Natural killer cell (primary cell): ENCODE results near the gene ZCRB1. TPM values are rescaled to one million over a fixed set of nuclear protein-coding genes. Genes with fewer than 3 reads are reported as not detected.

Source experiments
- ATAC-seq, 3 donors: fragments of 150-1000 bp in 2 of 3; fragments of 200-7000 bp in 1 of 3; cut with Tn5 transposase; 1 replicate in 1 of 3; 2 replicates in 2 of 3; pipeline ENCODE4 v1.10.0; 2021; ENCODE audit warnings: mild to moderate bottlenecking in 2 of 3, moderate library complexity in 2 of 3
- DNase-seq, 2 donors: peaks; one replicate each; pipeline versions ENCODE4 v3.0.0 to v3.0.0-alpha.2; 2013 to 2021; ENCODE audit warnings: mixed read lengths in 1 of 2
- H3K27ac ChIP-seq: one replicate; pipeline ENCODE4 v1.5.1; 2013; ENCODE audit warnings: mild to moderate bottlenecking, low read length
- H3K27me3 ChIP-seq: one replicate; pipeline ENCODE4 v1.6.1; 2013; ENCODE audit warnings: low read length; ENCODE audit not compliant: control insufficient read depth, insufficient read depth
- H3K36me3 ChIP-seq: one replicate; pipeline ENCODE4 v1.6.1; 2013; ENCODE audit warnings: low read length; ENCODE audit not compliant: control insufficient read depth, insufficient read depth
- H3K4me1 ChIP-seq: one replicate; pipeline ENCODE4 v1.6.1; 2013; ENCODE audit warnings: low read length; ENCODE audit not compliant: control insufficient read depth, insufficient read depth
- H3K4me3 ChIP-seq: one replicate; pipeline ENCODE4 v1.5.1; 2013; ENCODE audit warnings: low read length
- H3K9me3 ChIP-seq: one replicate; pipeline ENCODE4 v1.6.1; 2013; ENCODE audit warnings: low read length; ENCODE audit not compliant: control insufficient read depth, insufficient read depth
- H3K27ac Mint-ChIP-seq, 2 donors: one replicate each; pipeline ENCODE4 v1.8.0; 2022; ENCODE audit warnings: mild to moderate bottlenecking in 2 of 2, mixed read lengths in 2 of 2, moderate library complexity in 1 of 2
- H3K27me3 Mint-ChIP-seq, 2 donors: one replicate each; pipeline ENCODE4 v1.8.0; 2022; ENCODE audit warnings: low read depth in 2 of 2, mixed read lengths in 2 of 2
- H3K36me3 Mint-ChIP-seq: one replicate; pipeline ENCODE4 v1.8.0; 2022; ENCODE audit warnings: mixed read lengths
- H3K4me1 Mint-ChIP-seq, 2 donors: one replicate each; pipeline ENCODE4 v1.8.0; 2022; ENCODE audit warnings: mixed read lengths in 2 of 2
- H3K4me3 Mint-ChIP-seq: one replicate; pipeline ENCODE4 v1.8.0; 2022; ENCODE audit warnings: mild to moderate bottlenecking, moderate library complexity, mixed read lengths
- H3K9me3 Mint-ChIP-seq, 2 donors: one replicate each; pipeline ENCODE4 v1.8.0; 2022; ENCODE audit warnings: mixed read lengths in 2 of 2
- CTCF ChIP-seq: fragments of 200-600 bp; IDR thresholded peaks from one replicate; pipeline ENCODE4 v1.8.0; 2022; ENCODE audit warnings: antibody characterized with exemption
- WGBS: methylation state at CpG from one replicate; pipeline ENCODE4 v1.1.7; 2013; ENCODE audit warnings: missing lambda C conversion rate; ENCODE audit not compliant: insufficient coverage; 5-methylcytosine and 5-hydroxymethylcytosine counted together
- intact Hi-C: fragments of 100-400 bp; cut with micrococcal nuclease; formaldehyde crosslinking; loops from one replicate; pipeline ENCODE4 v1.14.2; 2022
- total RNA-seq, 4 donors: library from RNA; stranded (reverse); fragments of 120-200 nt in 1 of 4; gene quantifications; one replicate each; pipeline versions ENCODE4 v1.2.3 to v1.2.4, GENCODE V29; 2013 to 2022

Gene ZCRB1
- total RNA-seq, 3 donors from 2014 or later (not counting 1 experiment from before 2014, with no cell fraction given) = 28.0 to 35.9 (median 33.8) TPM

- ATAC-seq = peak; percentile 32 to 60 (median 52)
- Mint-ChIP-seq H3K4me1 (peaks cover 57 to 62% of the 10 kb centered on the region in 2 donors), H3K36me3 (no peaks in the 10 kb centered on the region), H3K4me3 (peak overlapping the region; percentile 99), H3K9me3 (no peaks in the 10 kb centered on the region), H3K27ac (peak overlapping the region; percentile 96 to 99), H3K27me3 (no peaks in the 10 kb centered on the region)
- TF ChIP-seq CTCF = no peak
- H3K36me3 ChIP-seq = peaks cover 7% of the 10 kb centered on the region
- 12% methylated on average over 13 of the region's 13 CpGs for WGBS
- peak in 1 of 2 donors; percentile 44 for DNase-seq
- peak overlapping the region; percentile 81 for H3K27ac ChIP-seq
- peaks cover 20% of the 10 kb centered on the region for H3K4me1 ChIP-seq
- H3K27me3 ChIP-seq = no peaks in the 10 kb centered on the region
- intact Hi-C loops = loop anchor here (1.0 to 10.0 kb wide), 3 partner anchors 88 to 232 kb away; partner anchors contain the start of genes GXYLT1 and YAF2
- H3K4me3 ChIP-seq = peak overlapping the region; percentile 82
- H3K9me3 ChIP-seq = no peaks in the 10 kb centered on the region
Measured at GRCh38 chr12:42326541-42327226, 790 bp upstream of the ZCRB1 start.

DNA sequence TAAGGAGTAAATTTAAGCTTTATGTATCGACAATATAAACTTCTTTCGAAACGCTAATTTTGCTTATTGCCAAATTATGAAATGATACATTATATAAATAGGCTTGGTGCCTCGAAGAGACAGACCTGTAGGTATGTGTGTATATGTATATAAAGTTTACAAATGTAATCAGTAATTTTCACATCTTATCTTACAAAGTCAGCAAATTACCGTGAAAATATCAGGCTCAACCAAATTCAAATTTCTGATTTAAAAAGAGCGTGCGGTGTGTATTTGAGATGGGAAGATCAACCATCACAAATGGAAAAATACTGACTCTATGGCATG, 605 bp downstream of the ZCRB1 start:
- H3K9me3 ChIP-seq = no peaks in the 10 kb centered on the region
- peaks cover 9% of the 10 kb centered on the region for H3K36me3 Mint-ChIP-seq

DNA sequence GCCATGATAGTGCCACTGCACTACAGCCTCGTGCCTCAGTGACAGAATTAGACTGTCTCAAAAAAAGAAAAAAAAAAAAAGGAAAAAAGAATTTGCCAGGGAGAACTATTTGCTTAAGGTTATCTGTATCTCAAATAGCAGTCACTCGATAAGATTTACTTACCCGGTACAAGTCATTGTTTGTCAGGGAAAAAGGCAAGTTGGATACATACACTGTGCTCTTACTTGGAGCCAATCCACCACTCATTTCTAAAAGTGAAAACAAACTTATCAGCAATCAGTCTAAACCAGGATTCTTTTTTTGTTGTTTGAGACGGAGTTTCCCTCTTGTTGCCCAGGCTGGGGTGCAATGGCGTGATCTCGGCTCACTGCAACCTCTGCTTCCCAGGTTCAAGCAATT, 2.0 kb downstream of the ZCRB1 start:
- no peak for DNase-seq
- TF ChIP-seq CTCF = no peak
- Mint-ChIP-seq H3K27me3 (no peaks in the 10 kb centered on the region), H3K9me3 (no peaks in the 10 kb centered on the region), H3K27ac (no peak overlapping the region), H3K36me3 (peaks cover 9% of the 10 kb centered on the region), H3K4me1 (peaks cover 34 to 39% of the 10 kb centered on the region in 2 donors), H3K4me3 (no peak overlapping the region)
- no peak overlapping the region for H3K27ac ChIP-seq
- intact Hi-C loops = loop anchor here (10.0 kb wide), 1 partner anchor 229 kb away; no protein-coding TSS in a partner anchor
- 99% methylated on average over 6 of the region's 6 CpGs for WGBS
- ATAC-seq = no peak
- no peak overlapping the region for H3K4me3 ChIP-seq
- H3K4me1 ChIP-seq = peaks cover 12% of the 10 kb centered on the region
- H3K9me3 ChIP-seq = no peaks in the 10 kb centered on the region
- H3K36me3 ChIP-seq = peaks cover 12% of the 10 kb centered on the region
- H3K27me3 ChIP-seq = no peaks in the 10 kb centered on the region

More for the DNA sequence above, 605 bp downstream of the ZCRB1 start:
- Histone ChIP-seq H3K36me3 (peaks cover 12% of the 10 kb centered on the region), H3K4me3 (peak overlapping the region; percentile 82), H3K27ac (peak overlapping the region; percentile 81), H3K4me1 (peaks cover 18% of the 10 kb centered on the region), H3K27me3 (no peaks in the 10 kb centered on the region)
- Mint-ChIP-seq H3K9me3 (no peaks in the 10 kb centered on the region), H3K4me1 (peaks cover 43 to 48% of the 10 kb centered on the region in 2 donors), H3K4me3 (peak overlapping the region; percentile 99), H3K27ac (peak overlapping the region; percentile 96 to 99), H3K27me3 (no peaks in the 10 kb centered on the region)
- WGBS = 58% methylated on average over 2 of the region's 7 CpGs
- intact Hi-C loops = loop anchor here (5.0 to 10.0 kb wide), 2 partner anchors 183 to 230 kb away; partner anchors contain the start of gene GXYLT1
- DNase-seq = no peak
- no peak for TF ChIP-seq CTCF
- no peak for ATAC-seq
